ENCODE measurements around the gene FGGY.

GRCh38 chr1:59552007-59552406 is 255.1 kb downstream of the FGGY start:
- TF ChIP-seq CTCF (IDR thresholded peaks at IDR 0.05) (no peak), POLR2A (IDR thresholded peaks at IDR 0.05) (no peak)

Measured in body of pancreas (tissue), 4 donors.